Fibroblast of lung (primary cell): ENCODE data around the gene NCKAP5. TPM values are rescaled to one million over a fixed set of nuclear protein-coding genes. Genes with fewer than 3 reads are reported as not detected.

Experiments used
- DNase-seq, 2 donors: peaks; one replicate each; pipeline versions ENCODE4 v3.0.0 to v3.0.0-alpha.2; 2010; ENCODE audit warnings: low read depth in 2 of 2
- H2AFZ ChIP-seq: 2 replicates; pipeline ENCODE4 v1.5.1; 2012; ENCODE audit warnings: low read length, control low read depth, inconsistent platforms
- H3K27ac ChIP-seq: 2 replicates; pipeline ENCODE4 v1.5.1; 2011; ENCODE audit warnings: low read length, control low read depth; ENCODE audit not compliant: insufficient read depth
- H3K27me3 ChIP-seq: 2 replicates; pipeline ENCODE4 v1.5.1; 2011; ENCODE audit warnings: mild to moderate bottlenecking, low read length; ENCODE audit not compliant: control insufficient read depth, insufficient read depth
- H3K36me3 ChIP-seq: 2 replicates; pipeline ENCODE4 v1.5.1; 2011; ENCODE audit warnings: low read length; ENCODE audit not compliant: control insufficient read depth, insufficient read depth
- H3K4me1 ChIP-seq: 2 replicates; pipeline ENCODE4 v1.5.1; 2011; ENCODE audit warnings: low read length; ENCODE audit not compliant: control insufficient read depth, insufficient read depth; ENCODE audit errors: extremely low read depth
- H3K4me2 ChIP-seq: 2 replicates; pipeline ENCODE4 v1.5.1; 2011; ENCODE audit warnings: low read length, control low read depth; ENCODE audit not compliant: insufficient read depth; ENCODE audit errors: extremely low read depth
- H3K4me3 ChIP-seq, 4 experiments: fragments of 200-600 bp in 1 of 4; sonication (generic) in 1 of 4; replicated peaks in 1 of 4; 2 replicates each; pipeline ENCODE4 v1.5.1; 2011 to 2016; ENCODE audit warnings: low read length in 4 of 4, low read depth in 3 of 4, mild to moderate bottlenecking in 3 of 4, control low read depth in 2 of 4, inconsistent platforms in 1 of 4, mixed read lengths in 1 of 4; ENCODE audit not compliant: insufficient read depth in 1 of 4; ENCODE audit errors: control extremely low read depth in 1 of 4
- H3K79me2 ChIP-seq: 2 replicates; pipeline ENCODE4 v1.5.1; 2012; ENCODE audit warnings: mild to moderate bottlenecking, low read length, inconsistent platforms; ENCODE audit not compliant: control insufficient read depth, insufficient read depth
- H3K9ac ChIP-seq: 2 replicates; pipeline ENCODE4 v1.5.1; 2011; ENCODE audit warnings: mild to moderate bottlenecking, low read length, control low read depth; ENCODE audit not compliant: insufficient read depth
- H3K9me3 ChIP-seq: 2 replicates; pipeline ENCODE4 v1.5.1; 2012; ENCODE audit warnings: low read depth, low read length; ENCODE audit not compliant: control insufficient read depth, insufficient read depth
- H4K20me1 ChIP-seq: 2 replicates; pipeline ENCODE4 v1.5.1; 2011; ENCODE audit warnings: low read length; ENCODE audit not compliant: control insufficient read depth, insufficient read depth; ENCODE audit errors: extremely low read depth
- CTCF ChIP-seq, 2 donors: IDR thresholded peaks in 1 of 2; conservative IDR thresholded peaks in 1 of 2; 1 replicate in 1 of 2; 2 replicates in 1 of 2; pipeline ENCODE4 v1.5.1; 2011 to 2012; ENCODE audit warnings: low read length in 2 of 2, control low read depth in 1 of 2, inconsistent platforms in 1 of 2, low read depth in 1 of 2, mild to moderate bottlenecking in 1 of 2
- EZH2 ChIP-seq: IDR thresholded peaks from 2 replicates; pipeline ENCODE4 v1.5.1; 2012; ENCODE audit warnings: low read length, control low read depth, mild to moderate bottlenecking; ENCODE audit errors: missing control alignments
- polyA plus RNA-seq, 2 donors: library from polyadenylated mRNA; depleted of rRNA in 1 of 2; stranded (reverse) in 1 of 2; unstranded in 1 of 2; fragments of >200 nt; gene quantifications; 2 replicates each; pipeline ENCODE4 v1.2.1, GENCODE V29; 2011 to 2012; ENCODE audit warnings: missing spikeins in 1 of 2
- total RNA-seq: library from RNA; depleted of rRNA; stranded (reverse); fragments of >200 nt; gene quantifications from 2 replicates; pipeline ENCODE4 v1.2.1, GENCODE V29; 2014

NCKAP5 gene
- total and polyA plus RNA-seq, 2 donors (not counting 1 experiment from before 2014, with no cell fraction given) = 2.6 to 6.2 TPM

GRCh38 chr2:133223226-133223625 is 345.0 kb downstream of the NCKAP5 start:
- Histone ChIP-seq H3K9ac (no peak overlapping the region), H3K27ac (no peak overlapping the region), H4K20me1 (no peaks in the 10 kb centered on the region)

GRCh38 chr2:133221398-133221797 is 346.9 kb downstream of the NCKAP5 start:
- H2AFZ ChIP-seq = no peak overlapping the region
- H3K79me2 ChIP-seq = no peaks in the 10 kb centered on the region
- H3K27ac ChIP-seq = no peak overlapping the region
- H3K4me1 ChIP-seq = no peaks in the 10 kb centered on the region
- no peaks in the 10 kb centered on the region for H3K27me3 ChIP-seq
- TF ChIP-seq CTCF (conservative IDR thresholded peaks at IDR 0.05 in 1 of 2, IDR thresholded peaks at IDR 0.05 in 1 of 2; ENCODE audit: low read depth in 1 of 2, low read length in 2 of 2) (no peak), EZH2 (no peak)
- DNase-seq = no peak
- no peak overlapping the region for H3K4me2 ChIP-seq
- H3K9me3 ChIP-seq = no peaks in the 10 kb centered on the region
- H3K4me3 ChIP-seq = no peak overlapping the region
- H4K20me1 ChIP-seq = no peaks in the 10 kb centered on the region
- no peak overlapping the region for H3K9ac ChIP-seq
- no peaks in the 10 kb centered on the region for H3K36me3 ChIP-seq

More at GRCh38 chr2:133223226-133223625, 345.0 kb downstream of the NCKAP5 start:
- H2AFZ ChIP-seq = no peak overlapping the region
- H3K9me3 ChIP-seq = no peaks in the 10 kb centered on the region
- no peak overlapping the region for H3K4me3 ChIP-seq
- no peaks in the 10 kb centered on the region for H3K79me2 ChIP-seq
- no peak for DNase-seq
- H3K4me1 ChIP-seq = no peaks in the 10 kb centered on the region
- H3K27me3 ChIP-seq = no peaks in the 10 kb centered on the region
- H3K4me2 ChIP-seq = no peak overlapping the region
- no peaks in the 10 kb centered on the region for H3K36me3 ChIP-seq
- TF ChIP-seq EZH2 (no peak), CTCF (conservative IDR thresholded peaks at IDR 0.05 in 1 of 2, IDR thresholded peaks at IDR 0.05 in 1 of 2; ENCODE audit: low read depth in 1 of 2, low read length in 2 of 2) (no peak)

- H3K79me2 ChIP-seq = no peaks in the 10 kb centered on the region
Observed at GRCh38 chr2:133218204-133218603, 350.1 kb downstream of the NCKAP5 start.

More at GRCh38 chr2:133218204-133218603, 350.1 kb downstream of the NCKAP5 start:
- no peaks in the 10 kb centered on the region for H3K9me3 ChIP-seq
- H3K9ac ChIP-seq = no peak overlapping the region
- H3K36me3 ChIP-seq = no peaks in the 10 kb centered on the region
- H2AFZ ChIP-seq = no peak overlapping the region
- H3K27ac ChIP-seq = no peak overlapping the region
- no peaks in the 10 kb centered on the region for H4K20me1 ChIP-seq
- H3K4me3 ChIP-seq = no peak overlapping the region
- H3K4me2 ChIP-seq = no peak overlapping the region
- H3K4me1 ChIP-seq = no peaks in the 10 kb centered on the region
- TF ChIP-seq CTCF (conservative IDR thresholded peaks at IDR 0.05 in 1 of 2, IDR thresholded peaks at IDR 0.05 in 1 of 2; ENCODE audit: low read depth in 1 of 2, low read length in 2 of 2) (no peak), EZH2 (no peak)
- H3K27me3 ChIP-seq = no peaks in the 10 kb centered on the region
- DNase-seq = no peak
